G401 (cell line): Measurements from ENCODE around the gene ALAS1. TPM values are rescaled to one million over a fixed set of nuclear protein-coding genes. Genes with fewer than 3 reads are reported as not detected.
A peak's percentile ranks its signal among the peaks of the same experiment; 100 is the strongest.

Experiments used
- DNase-seq: peaks from one replicate; pipeline ENCODE4 v3.0.0-alpha.2; 2015; ENCODE audit warnings: low spot score
- in situ Hi-C: cut with HindIII; loops from 2 replicates; pipeline ENCODE4 v1.10.0; 2016; ENCODE audit warnings: low sequenced_read_pairs, mixed read lengths
- total RNA-seq: library from RNA; depleted of rRNA; stranded (reverse); fragments of >200 nt; shearing (Covaris generic); gene quantifications from 2 replicates; pipeline ENCODE4 v1.2.3, GENCODE V29; 2014

The ALAS1 gene
- total RNA-seq, 1 experiment from 2014 or later = 66.7 TPM

- no peak for DNase-seq
- in situ Hi-C loops = no loop called here
These were observed 2.7 kb upstream of the ALAS1 start for GRCh38 chr3:52195291-52195597.

DNA sequence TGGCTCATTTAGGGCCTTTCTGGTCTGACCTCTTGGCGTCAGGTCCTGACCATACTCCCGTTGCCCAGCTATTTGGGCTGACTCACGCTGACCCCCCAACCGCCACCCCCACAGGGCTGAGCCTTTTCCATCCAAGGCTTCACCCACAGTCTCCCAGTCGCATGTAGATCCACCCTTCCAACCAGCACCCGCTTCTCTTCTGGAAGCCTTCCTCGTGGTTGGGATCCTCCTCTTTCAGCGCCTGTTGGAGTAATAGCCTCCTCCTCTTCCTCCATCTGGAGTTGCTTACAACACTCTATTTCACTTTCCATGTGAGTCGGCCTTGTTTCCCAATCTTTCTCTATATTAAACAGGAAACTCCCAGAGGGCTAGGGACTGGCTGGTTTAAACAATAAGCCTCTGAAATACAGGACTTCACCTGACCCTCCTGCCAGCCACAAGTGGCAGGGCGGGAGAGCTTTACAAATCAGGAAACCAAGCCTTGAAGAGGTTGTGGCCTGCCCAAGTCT is 2.1 kb upstream of the ALAS1 start:
- no peak for DNase-seq
- in situ Hi-C loops = no loop called here

DNA sequence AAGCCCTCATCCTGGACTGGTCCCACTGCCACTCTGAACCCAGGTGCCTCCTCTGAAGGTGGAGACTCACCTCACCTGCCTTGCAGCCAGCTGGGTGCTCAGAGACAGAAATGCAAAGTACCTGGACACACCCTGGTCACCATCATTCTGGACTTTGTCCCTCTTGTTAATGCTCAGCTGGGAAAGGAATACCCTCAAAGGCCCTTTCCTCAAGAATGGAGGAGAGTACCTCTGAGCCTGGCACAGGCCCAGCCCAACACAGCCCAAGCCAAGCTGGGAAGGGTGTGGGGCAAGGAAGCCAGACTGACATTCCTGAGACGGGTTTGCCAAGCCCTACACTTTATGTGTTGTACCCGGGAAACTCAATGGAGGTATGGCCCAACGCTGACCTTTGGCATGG is 983 bp upstream of the ALAS1 start:
- DNase-seq = no peak
- in situ Hi-C loops = no loop called here

- DNase-seq = no peak
- in situ Hi-C loops = no loop called here
These were observed 490 bp upstream of the ALAS1 start for GRCh38 chr3:52197499-52197841.

DNA sequence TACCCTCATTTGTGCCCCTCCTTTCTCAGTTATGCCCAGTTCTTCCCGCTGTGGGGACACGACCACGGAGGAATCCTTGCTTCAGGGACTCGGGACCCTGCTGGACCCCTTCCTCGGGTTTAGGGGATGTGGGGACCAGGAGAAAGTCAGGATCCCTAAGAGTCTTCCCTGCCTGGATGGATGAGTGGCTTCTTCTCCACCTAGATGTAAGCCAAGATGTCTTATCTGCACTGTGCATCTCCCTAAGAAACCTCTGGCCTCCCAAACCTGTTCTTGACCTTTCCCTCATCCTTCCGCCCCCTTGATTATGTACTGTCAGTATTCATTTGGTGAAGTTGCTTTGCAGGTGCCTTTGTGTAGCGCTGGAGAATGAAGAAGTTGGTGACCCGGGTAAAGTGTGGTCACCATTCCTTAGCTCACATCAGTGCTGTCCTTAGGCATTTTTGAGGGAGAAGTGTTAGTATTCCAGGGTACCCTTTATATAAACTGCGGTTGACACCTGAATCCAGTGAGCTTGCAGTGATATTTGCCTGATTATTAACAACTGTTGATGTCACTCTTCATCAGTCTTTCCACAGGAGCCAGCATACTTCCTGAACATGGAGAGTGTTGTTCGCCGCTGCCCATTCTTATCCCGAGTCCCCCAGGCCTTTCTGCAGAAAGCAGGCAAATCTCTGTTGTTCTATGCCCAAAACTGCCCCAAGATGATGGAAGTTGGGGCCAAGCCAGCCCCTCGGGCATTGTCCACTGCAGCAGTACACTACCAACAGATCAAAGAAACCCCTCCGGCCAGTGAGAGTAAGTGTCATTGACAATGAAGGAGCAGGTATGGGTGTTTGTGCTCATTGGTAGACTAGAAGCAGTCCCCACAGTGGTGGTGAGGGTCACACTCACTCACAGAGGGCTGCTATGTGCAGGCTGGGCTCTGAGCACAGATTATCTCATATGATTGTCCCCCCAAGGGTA is 966 bp downstream of the ALAS1 start:
- no peak for DNase-seq
- in situ Hi-C loops = no loop called here

GRCh38 chr3:52200981-52201679 is 3.2 kb downstream of the ALAS1 start:
- in situ Hi-C loops = no loop called here
- DNase-seq = no peak

GRCh38 chr3:52202384-52203077 is 4.6 kb downstream of the ALAS1 start:
- DNase-seq = peak; percentile 98
- in situ Hi-C loops = no loop called here

GRCh38 chr3:52203701-52204100 is 5.7 kb downstream of the ALAS1 start:
- no peak for DNase-seq
- in situ Hi-C loops = no loop called here

GRCh38 chr3:52204337-52205073 is 6.5 kb downstream of the ALAS1 start:
- in situ Hi-C loops = no loop called here
- peak; percentile 60 for DNase-seq

- in situ Hi-C loops = no loop called here
- peak; percentile 93 for DNase-seq
These were observed 7.9 kb downstream of the ALAS1 start for GRCh38 chr3:52205727-52206372.

DNA sequence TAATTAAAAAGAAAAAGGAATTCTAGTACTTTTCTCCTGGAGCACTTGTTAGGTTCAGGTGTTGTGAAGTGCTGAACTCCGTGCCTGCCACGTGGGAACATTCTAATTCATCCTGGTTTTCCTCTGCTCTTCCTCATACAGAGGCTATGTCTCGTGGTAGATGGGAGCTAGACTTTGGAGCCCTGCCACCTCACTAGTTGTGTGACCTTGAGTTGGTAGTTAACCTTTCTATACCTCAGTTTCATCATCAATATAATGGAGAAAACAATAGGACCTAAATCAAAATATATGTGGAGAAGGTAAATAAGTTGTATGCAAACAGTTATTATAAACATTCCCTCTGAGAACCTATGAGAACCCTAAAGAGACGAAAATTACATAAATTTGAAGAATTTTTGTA is 10.6 kb downstream of the ALAS1 start:
- in situ Hi-C loops = no loop called here

GRCh38 chr3:52210037-52210436 is 12.1 kb downstream of the ALAS1 start:
- DNase-seq = no peak
- in situ Hi-C loops = no loop called here

More for the DNA sequence above, 10.6 kb downstream of the ALAS1 start:
- DNase-seq = no peak

GRCh38 chr3:52210550-52211046 is 12.6 kb downstream of the ALAS1 start:
- DNase-seq = no peak
- in situ Hi-C loops = no loop called here

- in situ Hi-C loops = no loop called here
- DNase-seq = no peak
These were observed 13.4 kb downstream of the ALAS1 start for GRCh38 chr3:52211268-52211891.

GRCh38 chr3:52213005-52213404 is 15.0 kb downstream of the ALAS1 start:
- in situ Hi-C loops = no loop called here
- no peak for DNase-seq

DNA sequence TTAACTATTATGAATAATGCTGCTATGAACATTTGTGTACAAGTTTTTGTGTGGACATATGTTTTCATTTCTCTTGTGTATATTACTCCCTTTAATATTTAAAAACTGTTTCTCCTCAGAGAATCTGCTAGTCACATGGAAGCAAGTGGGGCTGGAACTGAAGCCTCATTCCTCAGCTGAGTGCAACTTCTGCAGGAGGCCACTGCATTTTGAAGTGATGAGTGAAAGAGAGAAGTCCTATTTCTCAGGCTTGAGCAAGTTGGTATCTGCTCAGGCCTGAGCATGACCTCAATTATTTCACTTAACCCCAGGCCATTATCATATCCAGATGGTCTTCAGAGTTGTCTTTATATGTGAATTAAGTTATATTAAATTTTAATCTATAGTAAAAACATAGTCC is 15.9 kb downstream of the ALAS1 start:
- in situ Hi-C loops = no loop called here
- DNase-seq = no peak

DNA sequence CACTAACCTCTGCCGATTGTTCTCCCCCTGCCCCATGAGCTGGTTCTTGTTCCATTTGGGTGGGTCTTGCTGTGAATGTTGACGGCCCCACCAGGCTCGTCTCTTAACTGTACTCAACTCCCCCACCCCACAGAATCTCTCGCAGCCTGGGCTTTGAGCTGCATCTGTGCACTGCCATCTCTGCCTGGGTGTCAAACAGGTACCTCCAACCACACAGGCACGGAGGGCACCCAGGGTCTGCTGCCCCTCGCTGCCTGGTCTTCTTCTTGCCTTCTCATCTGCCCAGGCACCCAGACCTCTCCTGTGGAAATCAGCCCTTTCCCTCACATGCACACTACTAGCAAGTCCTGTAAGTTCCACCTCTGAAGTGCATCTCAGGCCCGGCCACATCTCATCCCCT is 17.4 kb downstream of the ALAS1 start:
- in situ Hi-C loops = no loop called here
- DNase-seq = no peak
